ENCODE measurements around the gene LRR1. TPM values are rescaled to one million over a fixed set of nuclear protein-coding genes. Genes with fewer than 3 reads are reported as not detected.

LRR1 gene
- polyA plus RNA-seq, 2 of the 4 experiments (the other 2 are of a cell fraction), result 50.7 to 52.8 TPM

- POLR2A ChIA-PET, result interaction anchor here (0.7 to 1.1 kb wide), 3 partner anchors 8 to 250 kb away, joined by 3 to 4 read pairs (median 4); partner anchors contain the start of genes MGAT2 and RPL36AL
- H3K4me2 ChIP-seq, result no peak overlapping the region
- FAIRE-seq, result no peak
- H3K4me1 ChIP-seq, result peaks cover 8% of the 10 kb centered on the region; the same call in 2 of the 3 replicates
- no peaks in the 10 kb centered on the region for H3K9me3 ChIP-seq
- no peak for DNase-seq (ENCODE audit: low read depth in 1 of 2, low spot score in 1 of 2)
- WGBS (ENCODE audit: missing lambda C conversion rate), result 90% methylated on average over 4 of the region's 4 CpGs
- no peak for ATAC-seq
- H3K27ac ChIP-seq, result no peak overlapping the region
- TF ChIP-seq HES2 (IDR thresholded peaks at IDR 0.05), result no peak
- H3K4me3 ChIP-seq, result no peak overlapping the region
- CTCF ChIA-PET, result interaction anchor here (0.5 to 2.6 kb wide), 3 partner anchors 9 to 236 kb away, joined by 3 to 7 read pairs (median 3); partner anchors contain the start of genes MGAT2 and RPL36AL
Observed at GRCh38 chr14:49612251-49612650, 13.5 kb downstream of the LRR1 start.

- no peak for FAIRE-seq
- 92% methylated on average over 8 of the region's 8 CpGs for WGBS (ENCODE audit: missing lambda C conversion rate)
- Histone ChIP-seq H3K4me2 (no peak overlapping the region), H3K4me3 (no peak overlapping the region), H3K27ac (no peak overlapping the region), H3K9me3 (no peaks in the 10 kb centered on the region), H3K4me1 (peaks cover 12% of the 10 kb centered on the region)
- no peak for DNase-seq (ENCODE audit: low read depth in 1 of 2, low spot score in 1 of 2)
- ChIA-PET POLR2A (interaction anchor here (1.1 kb wide), 2 partner anchors 8 to 9 kb away, joined by 3 to 4 read pairs; partner anchors contain the start of genes MGAT2 and RPL36AL), CTCF (interaction anchor here (0.5 to 2.6 kb wide), 3 partner anchors 8 to 235 kb away, joined by 3 to 7 read pairs (median 3); partner anchors contain the start of genes MGAT2 and RPL36AL)
- no peak for ATAC-seq
- TF ChIP-seq HOXA7 (CRISPR knock-in tag; IDR thresholded peaks at IDR 0.05) (no peak), NPAS2 (CRISPR knock-in tag; IDR thresholded peaks at IDR 0.05; ENCODE audit: borderline replicate concordance) (no peak), NR3C1 (IDR thresholded peaks at IDR 0.05) (no peak), PHF8 (IDR thresholded peaks at IDR 0.05; ENCODE audit: borderline replicate concordance, low read depth) (no peak), GATA3 (IDR thresholded peaks at IDR 0.05; ENCODE audit: borderline replicate concordance) (no peak), ZFP36 (IDR thresholded peaks at IDR 0.05; ENCODE audit: borderline replicate concordance, partially characterized antibody) (no peak), MAZ (IDR thresholded peaks at IDR 0.05; ENCODE audit: borderline replicate concordance, low read depth, low read length) (no peak), FOSB (CRISPR knock-in tag; IDR thresholded peaks at IDR 0.05) (no peak), REST (IDR thresholded peaks at IDR 0.05) (no peak), ATOH8 (CRISPR knock-in tag; IDR thresholded peaks at IDR 0.05; ENCODE audit: low read depth) (no peak), PBX3 (IDR thresholded peaks at IDR 0.05) (no peak), FOSL2 (IDR thresholded peaks at IDR 0.05) (no peak), FOSL2 (CRISPR knock-in tag; IDR thresholded peaks at IDR 0.05) (no peak), USF2 (IDR thresholded peaks at IDR 0.05) (no peak), EHMT2 (IDR thresholded peaks at IDR 0.05; ENCODE audit: low read depth) (no peak), JUNB (IDR thresholded peaks at IDR 0.05) (no peak), POLR2AphosphoS2 (conservative IDR thresholded peaks at IDR 0.05; ENCODE audit: low read length) (no peak)
Observed at GRCh38 chr14:49612671-49613070, 13.9 kb downstream of the LRR1 start.
